Posterior vena cava (tissue), 2 donors: ENCODE data around the gene ADGRG2. TPM values are rescaled to one million over a fixed set of nuclear protein-coding genes. Genes with fewer than 3 reads are reported as not detected.

Experiments used
- DNase-seq: peaks from one replicate; pipeline ENCODE4 v3.0.0-alpha.2; 2020; ENCODE audit warnings: low spot score
- intact Hi-C, 2 donors: fragments of 100-400 bp; cut with DNase I; formaldehyde crosslinking; loops; one replicate each; pipeline versions ENCODE4 v1.14.1 to v1.14.2; 2022 to 2023
- long read RNA-seq, 2 donors: library from polyadenylated mRNA; unstranded; transcript quantifications; one replicate each; pipeline ENCODE4 v2.0.0, GENCODE V29; 2020 to 2021
- total RNA-seq, 2 donors: library from RNA; stranded (reverse); fragmentation: NEBNext Ultra II Directional; extraction: Animal tissue kit (Norgen Biotek cat#: 25700); gene quantifications; one replicate each; pipeline ENCODE4 v1.2.1, GENCODE V29; 2021
- donor health status: DM: yes; HTN: yes; CAD: no.
- donor health status: DM: yes; HTN: yes; CAD: no.

ADGRG2 gene
- 1 to 10 TPM; 1.0 TPM for total RNA-seq
- long read RNA-seq, donor 1, partial matches to known transcripts = 0 of 5 reads
- long read RNA-seq, donor 1, other reads (novel, unspliced or antisense) = 5 of 5 reads
- long read RNA-seq, donor 2, partial matches to known transcripts = 0 of 4 reads
- long read RNA-seq, donor 2, other reads (novel, unspliced or antisense) = 4 of 4 reads

- intact Hi-C loops = no loop called here
- peak; percentile 83 for DNase-seq
Measured at GRCh38 chrX:19121898-19122640, at the start of gene ADGRG2. TSS of gene ADGRG2 (minus strand) at chrX:19122468. CDS start at chrX:19068834, 53,634 bp downstream.

- intact Hi-C loops = no loop called here
Measured at GRCh38 chrX:19168609-19169008, 46.3 kb upstream of the ADGRG2 start.

GRCh38 chrX:19162851-19163250 lies 40.6 kb upstream of the ADGRG2 start:
- intact Hi-C loops = no loop called here
- no peak for DNase-seq

More at GRCh38 chrX:19168609-19169008, 46.3 kb upstream of the ADGRG2 start:
- no peak for DNase-seq

GRCh38 chrX:19156186-19156585 lies 33.9 kb upstream of the ADGRG2 start:
- no peak for DNase-seq
- intact Hi-C loops = no loop called here

DNA sequence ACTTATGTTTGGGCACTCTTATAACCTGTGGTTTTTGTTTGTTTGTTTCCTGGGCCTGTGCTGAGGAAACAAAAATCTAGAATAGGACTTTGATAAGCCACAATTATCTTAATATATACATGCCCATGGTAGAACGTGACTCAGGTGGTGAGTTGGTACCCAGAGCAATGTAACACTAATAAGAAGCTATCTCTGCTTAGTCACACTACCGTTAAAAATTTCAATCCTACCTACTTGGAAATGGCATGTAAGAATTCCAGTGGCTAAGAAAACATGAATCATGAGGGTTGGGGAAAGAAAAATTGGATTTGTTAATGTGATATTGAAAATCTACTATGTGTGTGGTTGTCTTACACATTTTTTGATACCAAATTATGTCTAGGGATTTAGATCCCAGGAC lies 30.5 kb upstream of the ADGRG2 start:
- intact Hi-C loops = no loop called here
- DNase-seq = no peak

- DNase-seq = no peak
- intact Hi-C loops = no loop called here
Measured at GRCh38 chrX:19137067-19137466, 14.8 kb upstream of the ADGRG2 start.

DNA sequence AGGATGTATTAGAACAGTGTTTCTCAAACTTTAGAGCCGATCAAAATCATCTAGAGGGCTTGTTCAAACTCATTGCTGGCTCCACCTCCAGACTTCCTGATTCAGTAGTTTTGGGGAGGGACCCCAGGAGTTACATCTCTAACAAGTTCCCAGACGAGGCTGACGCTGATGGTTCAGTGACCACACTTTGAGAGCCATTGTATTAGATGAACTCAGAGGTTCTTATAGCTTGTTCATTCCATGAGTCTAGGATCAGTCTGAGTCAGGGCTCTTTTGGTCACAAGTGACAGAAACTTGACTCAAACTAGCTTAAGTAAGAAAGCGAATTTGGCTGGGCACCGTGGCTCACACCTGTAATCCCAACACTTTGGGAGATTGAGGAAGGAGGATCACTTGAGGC lies 11.5 kb upstream of the ADGRG2 start:
- no peak for DNase-seq
- intact Hi-C loops = no loop called here

DNA sequence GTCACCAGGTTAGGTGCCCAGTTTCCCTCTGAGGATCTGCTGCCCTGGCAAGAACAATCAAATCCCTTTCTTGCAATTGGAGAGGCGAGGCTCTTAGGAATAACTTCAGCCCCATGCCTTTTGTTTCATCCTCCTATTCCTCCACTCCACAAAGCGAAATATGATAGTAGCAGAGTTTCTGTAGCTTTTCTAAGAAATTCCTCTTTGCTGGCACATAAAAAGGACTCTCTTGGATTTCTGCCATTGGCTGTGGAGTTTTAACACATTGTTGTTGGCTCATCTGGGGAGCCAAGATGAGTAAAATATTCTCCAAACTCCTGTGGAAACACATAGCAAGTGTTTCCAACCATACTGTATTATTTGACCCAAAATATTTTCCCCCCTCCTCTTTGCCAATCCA lies 11.0 kb upstream of the ADGRG2 start:
- intact Hi-C loops = no loop called here
- DNase-seq = no peak

- intact Hi-C loops = no loop called here
- DNase-seq = no peak
Measured at GRCh38 chrX:19130628-19131027, 8.4 kb upstream of the ADGRG2 start.

- intact Hi-C loops = no loop called here
- DNase-seq = no peak
Measured at GRCh38 chrX:19129694-19130093, 7.4 kb upstream of the ADGRG2 start.

DNA sequence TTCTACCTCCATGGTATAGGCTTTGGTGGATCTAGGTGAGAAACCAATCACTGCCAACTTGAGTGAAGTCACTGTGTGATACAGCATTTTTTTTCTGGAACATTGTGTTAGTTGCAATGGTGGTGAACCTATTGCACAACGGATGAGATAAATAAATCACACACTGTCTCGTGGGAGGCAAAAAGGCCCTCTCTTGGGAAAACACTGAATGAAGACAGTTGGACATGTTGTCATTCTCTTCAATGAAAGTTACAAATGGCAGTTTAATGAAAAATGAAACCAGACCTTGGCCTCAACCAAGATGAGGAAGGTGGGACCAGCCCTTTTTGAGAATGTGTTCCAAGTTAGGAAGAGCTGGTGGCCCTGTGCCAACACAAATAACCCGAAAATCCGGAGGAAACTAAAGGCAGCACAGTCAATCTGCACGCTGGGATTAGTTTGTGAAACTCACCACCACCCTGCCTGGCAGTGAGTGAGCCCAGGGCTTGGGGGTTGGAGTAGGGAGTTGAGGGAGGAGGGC lies 5.4 kb upstream of the ADGRG2 start:
- DNase-seq = no peak
- intact Hi-C loops = no loop called here

- intact Hi-C loops = no loop called here
- no peak for DNase-seq
Measured at GRCh38 chrX:19122641-19123009, 357 bp upstream of the ADGRG2 start.

- DNase-seq = no peak
- intact Hi-C loops = no loop called here
Measured at GRCh38 chrX:19121466-19121865, 802 bp downstream of the ADGRG2 start.

- DNase-seq = no peak
- intact Hi-C loops = no loop called here
Measured at GRCh38 chrX:19110642-19111041, 11.6 kb downstream of the ADGRG2 start.

DNA sequence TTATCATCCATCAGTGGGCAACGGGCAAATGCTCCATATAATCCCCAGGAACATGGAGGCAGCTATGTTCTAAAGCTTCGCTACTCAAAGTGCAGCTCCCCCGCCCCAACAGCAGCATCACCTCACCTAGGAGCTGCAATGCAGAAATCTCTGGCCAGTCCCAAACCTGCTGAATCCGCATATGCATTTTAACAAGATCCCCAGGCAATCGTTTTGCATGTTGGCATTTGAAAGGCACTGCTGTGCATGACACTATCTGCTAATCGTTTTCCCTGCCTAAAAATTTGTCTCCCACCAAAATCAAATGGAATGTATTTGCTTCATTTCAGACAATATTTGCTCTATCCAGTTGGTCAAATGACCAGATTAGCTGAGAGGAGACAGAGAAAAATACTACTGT lies 15.2 kb downstream of the ADGRG2 start:
- no peak for DNase-seq
- intact Hi-C loops = no loop called here

- no peak for DNase-seq
- intact Hi-C loops = loop anchor here in 1 of 2 donors (5.0 kb wide), 1 partner anchor 197 kb away; no protein-coding TSS in a partner anchor
Measured at GRCh38 chrX:19100586-19100985, 21.7 kb downstream of the ADGRG2 start.

GRCh38 chrX:19097553-19098283 lies 24.6 kb downstream of the ADGRG2 start:
- intact Hi-C loops = no loop called here
- DNase-seq = no peak

GRCh38 chrX:19096586-19096985 lies 25.7 kb downstream of the ADGRG2 start:
- DNase-seq = no peak
- intact Hi-C loops = no loop called here

GRCh38 chrX:19094654-19095053 lies 27.6 kb downstream of the ADGRG2 start:
- intact Hi-C loops = loop anchor here in 1 of 2 donors (2.0 kb wide), 1 partner anchor 78 kb away; no protein-coding TSS in a partner anchor
- no peak for DNase-seq

DNA sequence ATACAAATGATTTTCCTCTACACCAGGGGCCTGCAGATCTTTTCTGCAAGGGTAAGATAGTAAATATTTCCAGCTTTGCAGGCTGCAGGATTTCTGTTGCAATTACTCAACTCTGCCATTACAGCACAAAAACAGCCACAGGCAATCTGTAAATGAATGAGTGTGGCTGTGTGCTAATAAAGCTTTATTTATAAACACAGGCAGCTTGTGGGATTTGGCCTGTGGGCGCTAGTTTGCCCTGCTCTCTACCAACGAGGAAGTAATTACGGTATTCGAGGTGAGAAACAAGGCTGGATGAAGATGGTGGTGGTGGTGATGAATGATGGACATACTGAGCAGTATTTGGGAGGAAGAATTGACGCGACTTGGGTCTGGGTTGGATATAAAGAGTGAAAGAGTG lies 30.7 kb downstream of the ADGRG2 start:
- intact Hi-C loops = no loop called here
- DNase-seq = no peak
